ENCODE measurements around the gene GNL2. TPM values are rescaled to one million over a fixed set of nuclear protein-coding genes. Genes with fewer than 3 reads are reported as not detected.
"Not testable (repeated sequence)": the region's sequence is repeated elsewhere in the genome, so short reads cannot be mapped to it uniquely, and the experiment has no call there.

GNL2 gene
- total RNA-seq, 4 donors from 2014 or later, result 25.1 to 58.2 (median 34.2) TPM

- intact Hi-C loops (cut with DNase I; ENCODE audit: low total_unique reads), result no loop called here
- 88 to 93% methylated on average over 3 of the region's 3 CpGs for WGBS, 2 donors
- TF ChIP-seq POLR2A (IDR thresholded peaks at IDR 0.05), result no peak
- DNase-seq (ENCODE audit: low spot score in 2 of 2), result no peak
- no peak overlapping the region for H3K4me3 ChIP-seq (ENCODE audit: low read depth, poor library complexity, severe bottlenecking)
These were observed 25.0 kb downstream of the GNL2 start for GRCh38 chr1:37570528-37571334.

- peak in 1 of 2 donors; percentile 36 for DNase-seq (ENCODE audit: low spot score in 2 of 2)
These were observed 28.7 kb downstream of the GNL2 start for GRCh38 chr1:37567023-37567422.

GRCh38 chr1:37564892-37565291, 30.8 kb downstream of the GNL2 start:
- no peak overlapping the region for H3K4me3 ChIP-seq (ENCODE audit: low read depth, poor library complexity, severe bottlenecking)
- TF ChIP-seq POLR2A (IDR thresholded peaks at IDR 0.05), result no peak
- TF ChIP-seq CTCF (IDR thresholded peaks at IDR 0.05), result no peak
- intact Hi-C loops (cut with DNase I; ENCODE audit: low total_unique reads), result no loop called here
- no peak for DNase-seq (ENCODE audit: low spot score in 2 of 2)

More at GRCh38 chr1:37567023-37567422, 28.7 kb downstream of the GNL2 start:
- intact Hi-C loops (cut with DNase I; ENCODE audit: low total_unique reads), result no loop called here
- 79 to 87% methylated on average over 3 of the region's 3 CpGs for WGBS, 2 donors
- no peak for TF ChIP-seq POLR2A (IDR thresholded peaks at IDR 0.05)
- no peak for TF ChIP-seq CTCF (IDR thresholded peaks at IDR 0.05)
- H3K4me3 ChIP-seq (ENCODE audit: low read depth, poor library complexity, severe bottlenecking), result no peak overlapping the region

- DNase-seq (ENCODE audit: low spot score in 2 of 2), result peak in 1 of 2 donors; percentile 57
- H3K4me3 ChIP-seq (ENCODE audit: low read depth, poor library complexity, severe bottlenecking), result no peak overlapping the region
- no peak for TF ChIP-seq POLR2A (IDR thresholded peaks at IDR 0.05)
- TF ChIP-seq CTCF (IDR thresholded peaks at IDR 0.05), result no peak
- intact Hi-C loops (cut with DNase I; ENCODE audit: low total_unique reads), result no loop called here
- 91 to 96% methylated on average over 1 of the region's 1 CpG for WGBS, 2 donors
These were observed 32.8 kb downstream of the GNL2 start for GRCh38 chr1:37562984-37563383.

- TF ChIP-seq POLR2A (IDR thresholded peaks at IDR 0.05), result no peak
- no peak overlapping the region for H3K4me3 ChIP-seq (ENCODE audit: low read depth, poor library complexity, severe bottlenecking)
- intact Hi-C loops (cut with DNase I; ENCODE audit: low total_unique reads), result no loop called here
- peak in 1 of 2 donors; percentile 76 for DNase-seq (ENCODE audit: low spot score in 2 of 2)
- WGBS, 2 donors, result 89 to 90% methylated on average over 21 of the region's 21 CpGs
These were observed 34.3 kb downstream of the GNL2 start for GRCh38 chr1:37561133-37562132.

GRCh38 chr1:37560401-37561132, 35.2 kb downstream of the GNL2 start:
- TF ChIP-seq POLR2A (IDR thresholded peaks at IDR 0.05), result no peak
- TF ChIP-seq CTCF (IDR thresholded peaks at IDR 0.05), result no peak
- WGBS, 2 donors, result 50 to 62% methylated on average over 10 of the region's 10 CpGs
- peak in 1 of 2 donors; percentile 6 for DNase-seq (ENCODE audit: low spot score in 2 of 2)
- no peak overlapping the region for H3K4me3 ChIP-seq (ENCODE audit: low read depth, poor library complexity, severe bottlenecking)
- intact Hi-C loops (cut with DNase I; ENCODE audit: low total_unique reads), result no loop called here

GRCh38 chr1:37559957-37560379, 35.8 kb downstream of the GNL2 start:
- H3K4me3 ChIP-seq (ENCODE audit: low read depth, poor library complexity, severe bottlenecking); intact Hi-C loops (cut with DNase I; ENCODE audit: low total_unique reads): not testable (repeated sequence)
- peak in 1 of 2 donors; percentile 49 for DNase-seq (ENCODE audit: low spot score in 2 of 2)
- WGBS, 2 donors, result 68 to 69% methylated on average over 12 of the region's 12 CpGs
